Measurements from ENCODE around the gene NOL3. TPM values are rescaled to one million over a fixed set of nuclear protein-coding genes. Genes with fewer than 3 reads are reported as not detected.

Gene NOL3
- total RNA-seq, 1 experiment from 2014 or later: 8.5 TPM

DNA sequence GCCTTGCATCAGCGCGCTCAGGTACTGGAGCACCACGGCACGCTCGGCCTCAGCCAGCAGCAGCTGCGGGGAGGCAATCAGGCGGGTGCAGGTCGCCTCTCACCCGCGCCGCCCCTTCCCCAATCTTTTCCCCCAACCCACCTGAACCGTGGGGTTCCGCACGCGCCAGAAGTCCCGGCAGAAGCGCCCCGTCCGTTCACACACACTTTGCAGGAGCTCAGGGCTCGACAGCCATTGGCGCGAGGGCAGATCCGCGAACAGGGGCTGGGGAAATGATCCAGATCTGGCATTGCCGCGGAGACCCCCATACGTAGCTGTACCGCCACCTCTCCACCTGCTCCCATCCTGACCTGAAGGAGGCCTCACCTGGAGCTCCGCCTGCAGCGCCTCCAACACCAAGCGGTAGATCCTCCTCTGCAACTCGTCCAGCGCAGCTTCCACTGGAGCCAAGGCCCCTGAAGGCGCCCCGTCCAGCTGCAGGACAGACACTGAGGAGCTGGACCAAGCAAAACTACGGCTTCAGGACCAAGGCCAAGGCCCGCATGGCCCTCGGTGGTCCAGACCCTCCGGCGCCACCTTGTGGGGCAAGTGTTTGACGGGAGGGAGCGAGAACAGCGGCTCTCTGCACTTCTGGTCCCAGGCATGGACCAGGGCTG, 14.8 kb downstream of the NOL3 start (continued):
- peak; percentile 98 for TF ChIP-seq ARID4B (CRISPR knock-in tag; IDR thresholded peaks at IDR 0.05; ENCODE audit: borderline replicate concordance)
- TF ChIP-seq, protein P1, sequence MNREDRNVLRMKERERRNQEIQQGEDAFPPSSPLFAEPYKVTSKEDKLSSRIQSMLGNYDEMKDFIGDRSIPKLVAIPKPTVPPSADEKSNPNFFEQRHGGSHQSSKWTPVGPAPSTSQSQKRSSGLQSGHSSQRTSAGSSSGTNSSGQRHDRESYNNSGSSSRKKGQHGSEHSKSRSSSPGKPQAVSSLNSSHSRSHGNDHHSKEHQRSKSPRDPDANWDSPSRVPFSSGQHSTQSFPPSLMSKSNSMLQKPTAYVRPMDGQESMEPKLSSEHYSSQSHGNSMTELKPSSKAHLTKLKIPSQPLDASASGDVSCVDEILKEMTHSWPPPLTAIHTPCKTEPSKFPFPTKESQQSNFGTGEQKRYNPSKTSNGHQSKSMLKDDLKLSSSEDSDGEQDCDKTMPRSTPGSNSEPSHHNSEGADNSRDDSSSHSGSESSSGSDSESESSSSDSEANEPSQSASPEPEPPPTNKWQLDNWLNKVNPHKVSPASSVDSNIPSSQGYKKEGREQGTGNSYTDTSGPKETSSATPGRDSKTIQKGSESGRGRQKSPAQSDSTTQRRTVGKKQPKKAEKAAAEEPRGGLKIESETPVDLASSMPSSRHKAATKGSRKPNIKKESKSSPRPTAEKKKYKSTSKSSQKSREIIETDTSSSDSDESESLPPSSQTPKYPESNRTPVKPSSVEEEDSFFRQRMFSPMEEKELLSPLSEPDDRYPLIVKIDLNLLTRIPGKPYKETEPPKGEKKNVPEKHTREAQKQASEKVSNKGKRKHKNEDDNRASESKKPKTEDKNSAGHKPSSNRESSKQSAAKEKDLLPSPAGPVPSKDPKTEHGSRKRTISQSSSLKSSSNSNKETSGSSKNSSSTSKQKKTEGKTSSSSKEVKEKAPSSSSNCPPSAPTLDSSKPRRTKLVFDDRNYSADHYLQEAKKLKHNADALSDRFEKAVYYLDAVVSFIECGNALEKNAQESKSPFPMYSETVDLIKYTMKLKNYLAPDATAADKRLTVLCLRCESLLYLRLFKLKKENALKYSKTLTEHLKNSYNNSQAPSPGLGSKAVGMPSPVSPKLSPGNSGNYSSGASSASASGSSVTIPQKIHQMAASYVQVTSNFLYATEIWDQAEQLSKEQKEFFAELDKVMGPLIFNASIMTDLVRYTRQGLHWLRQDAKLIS (CRISPR knock-in tag; IDR thresholded peaks at IDR 0.05; ENCODE audit: borderline replicate concordance): no peak
- TF ChIP-seq, protein P2, sequence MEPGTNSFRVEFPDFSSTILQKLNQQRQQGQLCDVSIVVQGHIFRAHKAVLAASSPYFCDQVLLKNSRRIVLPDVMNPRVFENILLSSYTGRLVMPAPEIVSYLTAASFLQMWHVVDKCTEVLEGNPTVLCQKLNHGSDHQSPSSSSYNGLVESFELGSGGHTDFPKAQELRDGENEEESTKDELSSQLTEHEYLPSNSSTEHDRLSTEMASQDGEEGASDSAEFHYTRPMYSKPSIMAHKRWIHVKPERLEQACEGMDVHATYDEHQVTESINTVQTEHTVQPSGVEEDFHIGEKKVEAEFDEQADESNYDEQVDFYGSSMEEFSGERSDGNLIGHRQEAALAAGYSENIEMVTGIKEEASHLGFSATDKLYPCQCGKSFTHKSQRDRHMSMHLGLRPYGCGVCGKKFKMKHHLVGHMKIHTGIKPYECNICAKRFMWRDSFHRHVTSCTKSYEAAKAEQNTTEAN (CRISPR knock-in tag; IDR thresholded peaks at IDR 0.05): no peak
- TF ChIP-seq, protein P3, sequence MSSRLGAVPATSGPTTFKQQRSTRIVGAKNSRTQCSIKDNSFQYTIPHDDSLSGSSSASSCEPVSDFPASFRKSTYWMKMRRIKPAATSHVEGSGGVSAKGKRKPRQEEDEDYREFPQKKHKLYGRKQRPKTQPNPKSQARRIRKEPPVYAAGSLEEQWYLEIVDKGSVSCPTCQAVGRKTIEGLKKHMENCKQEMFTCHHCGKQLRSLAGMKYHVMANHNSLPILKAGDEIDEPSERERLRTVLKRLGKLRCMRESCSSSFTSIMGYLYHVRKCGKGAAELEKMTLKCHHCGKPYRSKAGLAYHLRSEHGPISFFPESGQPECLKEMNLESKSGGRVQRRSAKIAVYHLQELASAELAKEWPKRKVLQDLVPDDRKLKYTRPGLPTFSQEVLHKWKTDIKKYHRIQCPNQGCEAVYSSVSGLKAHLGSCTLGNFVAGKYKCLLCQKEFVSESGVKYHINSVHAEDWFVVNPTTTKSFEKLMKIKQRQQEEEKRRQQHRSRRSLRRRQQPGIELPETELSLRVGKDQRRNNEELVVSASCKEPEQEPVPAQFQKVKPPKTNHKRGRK (CRISPR knock-in tag; IDR thresholded peaks at IDR 0.05; ENCODE audit: borderline replicate concordance): no peak
- TF ChIP-seq IRF2 (CRISPR knock-in tag; IDR thresholded peaks at IDR 0.05; ENCODE audit: borderline replicate concordance, low read depth): 0 out of 2 replicates have a peak, but pooled peaks have one; percentile 57
- TF ChIP-seq ZNF121 (CRISPR knock-in tag; IDR thresholded peaks at IDR 0.05): peak; percentile 82
- TF ChIP-seq ZNF396 (CRISPR knock-in tag; IDR thresholded peaks at IDR 0.05; ENCODE audit: borderline replicate concordance): no peak
- peak; percentile 75 for TF ChIP-seq FOXP1 (CRISPR knock-in tag; IDR thresholded peaks at IDR 0.05; ENCODE audit: borderline replicate concordance)
- no peak for TF ChIP-seq NFYB (CRISPR knock-in tag; conservative IDR thresholded peaks at IDR 0.05; ENCODE audit: low read depth)
- TF ChIP-seq TEAD4 (CRISPR knock-in tag; IDR thresholded peaks at IDR 0.05): peak; percentile 72; the same call in 1 of the 2 replicates
- TF ChIP-seq TP53 (CRISPR knock-in tag; IDR thresholded peaks at IDR 0.05): no peak
- no peak; the same call in 1 of the 2 replicates for TF ChIP-seq SMAD4 (CRISPR knock-in tag; IDR thresholded peaks at IDR 0.05)
- TF ChIP-seq FOXK1 (CRISPR knock-in tag; IDR thresholded peaks at IDR 0.05): peak; percentile 86; the same call in 1 of the 2 replicates
- peak; percentile 66; the same call in 1 of the 2 replicates for TF ChIP-seq USF1 (CRISPR knock-in tag; IDR thresholded peaks at IDR 0.05)
- no peak for TF ChIP-seq ZNF317 (CRISPR knock-in tag; IDR thresholded peaks at IDR 0.05; ENCODE audit: borderline replicate concordance, low read depth)
- no peak for TF ChIP-seq ELF4 (CRISPR knock-in tag; IDR thresholded peaks at IDR 0.05; ENCODE audit: low read depth)
